Stimulated activated CD8-positive, alpha-beta memory T cell treated with anti-CD3 and anti-CD28 coated beads, Interleukin-12 subunit alpha, Interleukin-12 subunit beta, amount 100 ng/mL, for 1 hour (primary cell): ENCODE measurements around the gene SMYD3.
"Not testable (repeated sequence)": the region's sequence is repeated elsewhere in the genome, so short reads cannot be mapped to it uniquely, and the experiment has no call there.

ENCODE experiments used
- DNase-seq: peaks from one replicate; pipeline ENCODE4 v3.0.0-alpha.2; 2020; ENCODE audit warnings: low read depth

The SMYD3 gene

DNA sequence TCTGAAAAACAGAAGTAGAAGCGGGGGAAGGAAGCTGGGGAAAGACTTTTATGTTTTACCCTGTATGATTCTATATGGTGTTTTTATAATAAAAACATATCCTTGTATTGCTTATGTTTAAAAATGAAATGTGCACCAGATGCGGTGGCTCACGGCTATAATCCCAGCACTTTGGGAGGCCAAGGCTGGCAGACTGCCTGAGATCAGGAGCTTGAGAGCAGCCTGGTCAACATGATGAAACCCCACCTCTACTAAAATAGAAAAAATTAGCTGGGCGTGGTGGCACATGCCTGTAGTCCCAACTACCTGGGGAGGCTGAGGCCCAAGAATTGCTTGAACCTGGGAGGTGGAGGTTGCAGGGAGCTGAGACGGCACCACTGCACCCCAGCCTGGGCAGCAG, 155.4 kb downstream of the SMYD3 start:
- no peak for DNase-seq

DNA sequence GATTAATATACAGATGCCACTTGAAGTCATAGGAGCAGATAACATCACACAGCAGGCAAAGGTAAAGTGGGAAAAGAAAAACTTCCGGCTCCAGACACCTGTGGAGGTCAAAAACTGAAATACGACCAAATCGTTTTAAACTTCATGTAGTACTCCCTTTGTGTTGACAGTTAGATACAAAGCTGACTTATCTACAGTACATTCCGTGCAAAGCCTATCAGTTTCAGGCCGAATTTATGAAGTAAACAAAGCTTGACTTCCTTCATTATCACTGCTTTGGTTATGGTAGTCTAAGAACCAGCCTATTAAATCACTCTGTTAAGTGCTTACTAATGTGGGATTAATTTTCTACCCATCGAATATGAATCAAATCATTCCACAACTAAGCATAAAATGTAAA, 156.3 kb downstream of the SMYD3 start:
- DNase-seq, result no peak

DNA sequence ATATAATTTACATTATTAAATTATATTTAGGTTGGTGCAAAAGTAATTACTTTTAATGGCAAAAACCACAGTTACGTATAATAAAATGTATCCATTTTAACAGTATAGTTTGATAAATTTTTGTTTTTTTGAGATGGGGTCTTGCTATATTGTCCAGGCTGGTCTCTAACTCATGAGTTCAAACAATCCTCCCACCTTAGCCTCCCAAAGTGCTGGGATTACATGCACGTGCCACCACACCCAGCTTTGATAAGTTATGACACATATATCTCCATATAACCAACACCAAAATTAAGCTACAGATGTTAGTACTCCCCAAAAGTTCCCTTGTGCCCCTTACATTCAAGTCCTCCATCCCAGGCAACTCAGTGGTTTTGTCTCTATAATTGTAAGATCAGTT, 163.1 kb downstream of the SMYD3 start:
- no peak for DNase-seq

DNA sequence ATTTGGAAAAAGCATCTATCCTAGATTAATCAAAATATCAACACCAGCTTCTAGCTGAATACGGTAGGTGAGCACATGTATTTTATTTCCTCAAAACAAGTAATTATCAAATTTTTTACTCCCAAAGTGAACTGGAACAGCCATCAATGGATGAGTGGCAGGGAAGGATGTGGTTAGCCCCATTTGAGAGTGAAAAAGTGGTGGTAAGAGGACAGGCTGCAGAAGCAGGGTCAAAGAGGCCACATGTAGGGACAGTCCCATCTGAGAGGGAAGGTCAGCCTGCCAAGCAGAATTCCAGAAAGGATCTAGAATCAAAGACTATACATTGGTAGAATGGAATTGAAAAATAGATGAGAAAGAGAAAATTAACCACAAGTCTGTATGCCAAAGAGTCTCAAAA, 163.8 kb downstream of the SMYD3 start:
- DNase-seq, result no peak

DNA sequence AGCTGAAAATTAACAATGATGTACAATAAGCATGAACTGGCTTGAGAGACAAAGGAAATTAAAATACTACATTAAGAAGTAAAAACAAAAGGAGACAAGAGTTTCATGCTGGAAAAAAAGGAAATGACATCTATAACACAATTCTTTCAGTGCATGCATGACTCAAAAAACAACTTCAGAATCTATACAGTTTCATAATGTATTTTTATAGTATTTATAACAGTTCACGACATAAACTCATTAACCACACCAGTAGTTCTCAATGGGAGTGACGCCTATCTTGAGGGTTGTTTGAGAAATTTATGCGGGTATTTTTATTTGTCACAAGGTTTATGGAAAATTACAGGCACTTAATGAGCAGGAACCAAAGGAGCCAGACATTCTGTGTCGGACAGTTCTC, 168.5 kb downstream of the SMYD3 start:
- no peak for DNase-seq

DNA sequence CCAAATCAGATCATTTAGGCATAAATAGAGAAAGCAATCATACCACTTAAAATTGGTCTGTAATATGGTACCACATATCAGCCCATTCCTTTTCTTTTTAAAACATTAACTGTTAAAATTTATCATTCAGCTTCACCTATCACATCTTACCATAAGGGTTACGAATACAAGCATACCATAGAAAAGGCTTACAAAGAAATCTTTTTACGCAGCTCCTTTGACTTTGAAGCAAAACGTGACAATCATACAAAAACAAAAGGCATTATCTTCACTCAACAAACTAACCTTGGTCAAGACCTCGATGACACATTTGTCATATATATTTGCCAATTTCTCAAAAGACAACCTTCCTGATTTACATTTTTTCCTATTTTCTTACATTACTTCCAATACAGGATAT, 169.0 kb downstream of the SMYD3 start:
- no peak for DNase-seq

DNA sequence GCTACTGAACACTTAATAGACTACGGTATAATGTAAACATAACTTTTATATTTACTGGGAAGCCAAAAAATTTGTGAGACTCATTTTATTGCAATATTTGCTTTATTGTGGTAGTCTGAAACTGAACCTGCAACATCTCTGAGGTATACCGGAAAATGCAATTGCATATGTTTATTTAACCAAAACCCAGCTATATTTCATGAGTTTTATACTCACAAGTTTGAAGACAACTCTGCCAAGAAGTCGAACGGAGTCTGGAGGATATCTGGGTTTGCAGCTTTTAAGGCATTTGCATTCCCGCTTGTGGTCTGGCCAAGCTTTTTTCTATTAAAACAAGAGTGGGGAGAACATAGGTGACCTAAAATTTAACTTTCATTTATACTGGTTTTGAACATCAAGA, 171.9 kb downstream of the SMYD3 start:
- DNase-seq, result no peak

DNA sequence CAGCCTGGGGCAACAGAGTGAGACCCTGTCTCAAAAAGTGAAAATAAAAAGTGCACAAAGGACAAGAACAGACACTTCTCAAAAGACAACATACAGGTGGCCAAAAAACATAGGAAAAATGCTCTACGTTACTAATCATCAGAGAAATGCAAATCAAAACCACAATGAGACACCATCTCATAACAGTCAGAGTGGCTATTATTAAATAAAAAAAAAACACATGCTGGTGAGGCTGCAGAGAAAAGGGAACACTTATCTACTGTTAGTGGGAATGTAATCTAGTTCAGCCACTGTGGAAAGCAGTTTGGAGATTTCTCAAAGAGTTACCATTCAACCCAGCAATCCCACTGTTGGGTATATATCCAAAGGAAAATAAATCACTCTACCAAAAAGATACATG, 173.2 kb downstream of the SMYD3 start:
- no peak for DNase-seq

DNA sequence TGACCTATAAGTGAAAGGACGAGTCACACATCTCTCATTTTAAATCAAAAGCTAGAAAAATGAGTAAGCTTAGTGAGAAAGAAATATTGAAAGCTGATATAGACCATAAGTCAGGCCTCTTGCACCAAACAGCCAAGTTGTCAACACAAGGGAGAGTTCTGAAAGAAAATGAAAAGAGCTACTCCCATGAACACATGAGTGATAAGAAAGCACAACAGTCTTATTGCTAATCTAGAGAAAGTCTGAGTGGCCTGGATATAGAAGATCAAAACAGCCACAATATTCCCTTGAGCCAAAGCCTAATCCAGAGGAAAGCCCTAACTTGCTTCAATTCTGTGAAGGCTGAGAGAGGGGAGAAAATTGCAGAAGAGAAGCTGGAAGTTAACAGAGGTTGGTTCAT, 175.0 kb downstream of the SMYD3 start:
- no peak for DNase-seq

DNA sequence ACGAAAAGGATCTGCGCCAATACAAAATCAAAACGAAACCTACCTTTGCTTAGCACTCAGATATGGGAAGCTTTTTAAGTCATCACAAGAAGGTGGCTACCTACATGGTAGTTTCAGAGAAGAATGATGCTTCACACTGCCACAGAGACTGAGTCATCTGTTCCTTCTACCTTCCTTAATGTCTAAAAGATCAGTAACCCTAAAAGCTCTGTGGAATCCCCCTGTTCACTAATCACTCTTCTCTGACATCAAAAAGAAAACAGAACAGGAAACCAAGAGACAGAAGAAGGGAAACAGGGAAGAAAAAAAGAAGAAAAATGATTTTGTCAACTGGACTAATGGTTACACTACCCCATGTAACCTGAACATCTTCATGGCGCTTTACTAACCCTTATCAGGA, 177.2 kb downstream of the SMYD3 start:
- DNase-seq, result no peak

DNA sequence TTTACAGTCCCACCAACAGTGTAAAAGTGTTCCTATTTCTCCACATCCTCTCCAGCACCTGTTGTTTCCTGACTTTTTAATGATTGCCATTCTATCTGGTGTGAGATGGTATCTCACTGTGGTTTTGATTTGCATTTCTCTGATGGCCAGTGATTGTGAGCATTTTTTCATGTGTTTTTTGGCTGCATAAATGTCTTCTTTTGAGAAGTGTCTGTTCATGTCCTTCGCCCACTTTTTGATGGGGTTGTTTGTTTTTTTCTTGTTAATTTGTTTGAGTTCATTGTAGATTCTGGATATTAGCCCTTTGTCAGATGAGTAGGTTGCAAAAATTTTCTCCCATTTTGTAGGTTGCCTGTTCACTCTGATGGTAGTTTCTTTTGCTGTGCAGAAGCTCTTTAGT, 177.8 kb downstream of the SMYD3 start:
- DNase-seq, result not testable (repeated sequence)

DNA sequence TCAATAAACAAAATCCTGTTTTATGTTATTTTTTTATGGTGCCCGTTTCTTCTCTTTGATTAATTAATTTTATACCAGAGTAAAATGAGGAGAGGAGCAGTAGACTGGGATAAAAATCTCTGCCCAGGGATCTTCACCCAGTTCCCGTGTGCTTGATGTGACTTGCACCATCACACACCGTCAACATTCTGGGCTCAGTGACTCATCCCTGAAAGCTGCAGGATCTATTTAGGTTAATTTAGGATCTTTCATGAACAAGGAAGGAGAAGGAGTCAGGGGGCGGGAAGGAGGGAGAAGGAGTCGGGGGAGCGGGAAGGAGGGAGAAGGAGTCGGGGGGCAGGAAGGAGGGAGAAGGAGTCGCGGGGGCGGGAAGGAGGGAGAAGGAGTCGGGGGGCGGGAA, 182.4 kb downstream of the SMYD3 start:
- no peak for DNase-seq

DNA sequence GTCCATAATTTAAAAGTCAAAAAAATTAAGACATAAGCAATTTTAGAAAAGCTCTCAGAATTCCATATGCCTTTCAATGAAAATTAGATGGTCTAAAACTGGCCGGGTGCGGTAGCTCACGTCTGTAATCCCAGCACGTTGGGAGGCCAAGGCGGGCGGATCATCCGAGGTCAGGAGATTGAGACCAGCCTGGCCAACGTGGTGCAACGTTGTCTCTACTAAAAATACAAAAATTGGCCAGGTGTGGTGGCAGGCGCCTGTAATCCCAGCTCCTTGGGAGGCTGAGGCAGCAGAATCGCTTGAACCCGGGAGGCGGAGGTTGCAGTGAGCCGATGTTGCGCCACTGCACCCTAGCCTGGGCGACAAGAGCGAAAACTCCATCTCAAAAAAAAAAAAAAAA, 183.0 kb downstream of the SMYD3 start:
- DNase-seq, result not testable (repeated sequence)

DNA sequence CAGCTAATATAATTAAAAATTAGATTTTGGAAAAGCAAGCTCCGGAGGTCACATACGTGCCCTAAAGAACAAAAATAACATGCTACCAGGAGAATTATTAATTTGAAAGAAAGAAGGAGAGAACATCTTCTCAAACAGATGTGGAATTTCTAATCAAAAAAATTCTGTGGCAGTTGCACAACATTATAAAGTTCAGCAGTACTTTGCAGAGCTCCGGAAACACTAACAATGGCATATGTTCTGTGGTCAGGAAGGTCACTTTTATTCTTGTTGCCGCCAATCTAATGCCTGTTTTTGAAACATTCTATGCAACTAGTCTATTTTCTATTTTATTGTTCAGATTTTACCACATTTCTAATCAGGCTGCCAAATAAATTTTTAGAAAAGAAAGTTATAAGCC, 186.8 kb downstream of the SMYD3 start:
- no peak for DNase-seq

DNA sequence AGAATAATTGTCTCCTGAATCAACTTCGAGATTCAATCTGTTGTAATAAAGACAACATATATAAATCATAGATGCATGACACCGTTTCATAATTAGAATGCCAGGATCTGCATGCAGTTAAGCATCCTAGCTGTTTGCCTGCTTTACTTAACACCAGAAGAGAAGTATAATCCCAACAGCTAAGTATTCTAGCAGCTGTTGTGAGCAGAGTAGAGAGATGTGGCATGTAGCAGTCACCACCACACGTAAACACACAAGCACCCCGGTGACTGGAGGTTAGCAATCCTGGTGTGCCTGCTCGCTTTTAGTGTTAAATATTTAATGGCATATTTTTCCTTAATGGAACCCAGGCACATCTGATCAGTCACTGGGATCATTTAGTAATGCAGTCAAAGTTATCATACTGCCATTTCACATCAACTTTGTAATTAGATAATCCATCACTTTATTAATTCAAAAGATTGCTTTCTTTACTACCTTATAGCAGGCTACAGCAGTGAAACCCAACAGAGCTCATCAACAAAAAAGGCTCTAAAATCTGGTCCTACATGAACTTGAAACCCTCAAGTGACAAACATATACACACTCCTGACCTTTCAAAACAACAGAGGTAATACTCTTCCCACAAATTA, 187.9 kb downstream of the SMYD3 start:
- no peak for DNase-seq

DNA sequence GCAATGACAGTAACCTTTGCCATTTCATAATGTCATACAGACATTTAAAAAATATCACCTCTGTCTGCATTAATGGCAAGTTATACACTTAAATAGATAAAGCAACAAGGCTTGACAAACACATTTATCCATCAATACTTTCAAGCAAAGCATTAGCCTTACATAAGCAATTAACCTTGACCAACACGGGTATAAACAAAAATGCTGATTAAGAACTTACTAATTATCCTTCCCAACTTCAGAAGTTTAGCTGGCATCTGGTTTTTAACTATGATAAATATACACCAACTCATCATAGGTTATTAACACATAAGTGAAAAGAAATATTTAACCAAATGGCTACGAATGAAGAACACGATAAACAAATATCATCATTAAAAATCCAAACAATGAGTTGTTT, 188.5 kb downstream of the SMYD3 start:
- DNase-seq, result no peak

DNA sequence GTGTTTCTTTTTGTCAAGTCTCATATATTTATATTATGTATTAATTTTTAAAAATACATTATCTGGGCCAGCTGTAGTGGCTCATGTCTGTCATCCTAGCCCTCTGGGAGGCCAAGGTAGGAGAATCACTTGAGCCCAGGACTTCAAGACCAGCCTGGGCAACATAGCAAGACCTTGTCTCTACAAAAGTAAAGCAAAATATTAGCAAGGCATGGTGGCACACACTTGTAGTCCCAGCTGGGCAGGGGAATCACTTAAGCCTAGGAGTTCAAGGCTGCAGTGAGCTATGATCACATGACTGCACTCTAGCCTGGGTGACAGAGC, 189.1 kb downstream of the SMYD3 start:
- DNase-seq, result no peak

DNA sequence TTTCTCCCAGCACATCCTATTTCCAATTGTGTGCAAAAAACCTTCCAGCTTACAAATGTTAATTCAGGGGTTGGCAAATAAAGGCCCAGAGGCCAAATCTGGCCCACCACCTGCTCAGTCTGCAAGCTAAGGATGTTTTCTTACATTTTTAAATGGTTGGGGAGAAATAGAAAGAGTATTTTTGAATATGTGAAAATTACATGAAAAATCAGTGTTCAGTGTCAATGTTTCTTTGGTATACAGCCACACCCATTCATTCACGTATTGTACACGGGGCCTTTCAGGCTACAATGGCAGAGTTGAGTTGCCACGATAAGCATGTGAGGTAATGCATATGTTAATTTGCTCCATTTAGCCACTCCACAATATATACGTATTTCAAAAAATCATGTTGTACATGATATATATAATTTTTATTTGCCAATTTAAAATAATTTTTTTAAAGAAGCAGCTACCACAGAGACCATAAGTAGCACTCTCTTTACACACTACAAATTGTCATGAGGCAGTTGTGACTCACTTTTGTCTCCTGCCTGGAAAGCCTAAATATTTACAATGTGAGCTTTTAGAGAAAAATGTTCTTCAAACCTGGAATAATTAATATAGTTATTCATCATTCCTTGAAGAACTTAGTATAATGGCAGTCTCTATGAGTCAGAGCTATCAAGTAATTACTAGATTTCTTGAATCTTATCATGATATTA, 189.6 kb downstream of the SMYD3 start:
- no peak for DNase-seq

DNA sequence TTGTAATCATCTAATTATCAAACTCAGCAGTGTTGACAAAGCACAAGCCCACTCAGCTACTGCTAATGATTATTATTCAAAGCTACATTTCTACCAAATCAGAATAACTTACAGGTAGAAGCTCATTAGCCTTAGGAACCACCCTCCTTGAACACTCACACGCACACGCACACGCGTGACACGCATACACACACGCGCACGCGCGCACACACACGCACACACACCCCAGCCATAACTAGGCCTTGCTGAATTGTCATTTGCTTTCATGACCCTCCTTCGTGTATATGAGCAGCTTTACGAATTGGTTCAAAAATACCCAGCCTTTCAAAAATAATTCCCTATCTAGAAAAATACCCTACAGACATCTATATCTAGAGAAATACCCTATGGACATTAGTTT, 195.6 kb downstream of the SMYD3 start:
- DNase-seq, result no peak

DNA sequence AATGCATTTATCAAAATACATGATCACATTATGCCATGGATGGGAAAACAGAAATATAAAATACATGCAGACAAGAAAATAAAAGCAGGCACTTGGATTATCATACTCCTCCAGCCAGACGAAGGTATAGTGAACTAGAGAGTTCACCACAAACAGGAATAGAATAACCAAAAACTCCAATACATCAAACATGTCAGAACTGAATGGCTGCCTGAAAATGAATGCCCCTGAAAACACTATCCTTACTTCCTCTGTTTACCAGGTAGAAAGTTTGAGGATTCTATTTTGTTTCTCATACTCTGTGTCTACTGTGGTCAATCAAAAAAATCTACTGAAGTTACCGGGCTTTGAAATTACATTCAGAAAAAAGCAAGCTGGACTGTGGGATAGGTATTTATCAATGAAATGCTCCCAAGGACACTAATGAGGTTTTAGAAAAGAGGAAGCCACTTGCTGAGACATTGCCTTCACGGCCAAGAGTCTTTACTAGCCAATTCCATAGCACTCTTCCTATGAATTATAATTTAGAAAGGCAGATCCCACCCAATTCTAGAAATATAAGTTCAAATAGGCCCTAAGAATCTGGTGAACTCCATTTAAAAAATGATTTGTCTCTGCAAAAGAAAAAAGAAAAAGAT, 197.7 kb downstream of the SMYD3 start:
- no peak for DNase-seq

DNA sequence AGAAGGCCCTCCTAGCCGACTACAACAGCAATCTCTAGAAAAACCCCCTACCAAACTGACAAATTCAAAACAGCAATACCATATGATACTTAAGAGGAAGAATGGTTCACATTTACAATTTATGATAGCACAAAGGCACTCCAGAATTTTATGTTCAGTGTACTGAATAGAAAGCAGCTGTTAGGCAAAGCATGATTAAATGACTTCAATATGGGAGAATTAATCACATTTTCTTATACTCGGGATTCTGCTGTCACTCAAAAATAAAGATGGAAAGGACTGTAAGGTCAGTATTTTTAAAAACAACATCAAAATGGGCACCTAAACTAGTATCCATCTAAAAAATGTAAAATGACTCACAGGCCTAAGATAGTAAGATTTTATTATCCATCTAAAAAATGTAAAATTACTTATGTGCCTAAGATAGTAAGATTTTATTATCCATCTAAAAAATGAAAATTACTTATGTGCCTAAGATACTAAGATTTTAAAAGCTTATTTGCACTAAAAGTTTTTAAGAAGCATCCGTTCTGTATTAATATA, 198.5 kb downstream of the SMYD3 start:
- DNase-seq, result no peak

DNA sequence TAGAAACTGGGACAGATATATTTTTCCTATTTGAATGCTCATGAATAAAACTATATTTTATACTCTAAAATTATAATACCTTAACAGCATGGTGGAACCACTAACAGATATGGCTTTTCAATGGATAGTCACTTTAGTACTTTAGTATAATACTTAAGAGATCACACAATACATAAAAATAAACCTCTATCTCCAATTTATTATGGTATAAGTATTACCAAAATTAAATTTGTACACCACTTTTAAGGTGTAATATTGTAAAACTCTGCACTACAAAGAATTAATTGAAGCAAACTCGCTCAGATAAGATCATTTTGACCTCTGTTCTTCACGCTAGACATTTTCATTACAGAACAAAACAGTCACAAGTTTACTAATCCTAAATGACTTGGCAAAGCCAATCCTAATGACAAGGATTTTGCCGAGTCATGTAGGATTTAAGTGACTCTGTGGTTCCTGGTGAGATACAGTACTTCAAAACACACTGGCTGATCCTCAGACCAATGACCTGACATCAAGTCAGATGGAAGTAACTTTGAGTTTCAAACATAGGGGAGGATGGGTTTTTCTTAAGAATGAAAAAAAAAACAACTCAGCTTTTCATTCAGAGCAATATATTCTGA, 200.6 kb downstream of the SMYD3 start:
- DNase-seq, result no peak
